ENCODE measurements around the gene TMEM100.

TMEM100 gene

DNA sequence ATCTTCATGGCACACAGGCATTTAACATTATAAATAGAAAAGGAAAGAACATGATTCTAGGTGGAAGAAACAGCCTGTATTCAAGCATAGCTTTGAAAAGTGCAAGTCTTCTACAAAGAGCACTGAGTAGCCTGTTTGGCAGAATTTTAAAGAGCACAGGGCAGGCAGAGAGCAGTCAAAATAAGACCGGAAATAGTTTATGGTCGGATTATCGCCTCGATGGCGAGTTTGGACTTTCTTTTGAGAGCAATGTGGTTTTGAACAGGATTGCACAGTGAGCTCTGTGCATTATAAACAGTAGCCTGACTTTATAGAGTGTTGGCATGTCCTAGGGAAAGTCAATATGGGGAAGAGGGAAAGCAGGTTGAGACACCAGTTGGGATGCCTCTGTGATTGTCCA, 6.2 kb upstream of the TMEM100 start:
- Histone ChIP-seq H3K4me3 (ENCODE audit: low read length) (no peak overlapping the region), H3K4me1 (ENCODE audit: control insufficient read depth, insufficient read depth, low read length) (peaks cover 68% of the 10 kb centered on the region), H3K27me3 (ENCODE audit: control insufficient read depth, insufficient read depth, low read length) (no peaks in the 10 kb centered on the region), H3K9me3 (replicated peaks; ENCODE audit: low read length) (no peaks in the 10 kb centered on the region), H3K4me2 (ENCODE audit: low read length) (peak overlapping the region; percentile 29), H3K9ac (ENCODE audit: low read depth, low read length) (no peak overlapping the region), H3K36me3 (ENCODE audit: insufficient read depth, low read length) (no peaks in the 10 kb centered on the region)

GRCh38 chr17:55728361-55728760, 5.7 kb upstream of the TMEM100 start:
- H3K27me3 ChIP-seq (ENCODE audit: control insufficient read depth, insufficient read depth, low read length), result no peaks in the 10 kb centered on the region
- no peak overlapping the region for H3K4me2 ChIP-seq (ENCODE audit: low read length)
- H3K36me3 ChIP-seq (ENCODE audit: insufficient read depth, low read length), result no peaks in the 10 kb centered on the region
- H3K4me3 ChIP-seq (ENCODE audit: low read length), result no peak overlapping the region
- peaks cover 69% of the 10 kb centered on the region for H3K4me1 ChIP-seq (ENCODE audit: control insufficient read depth, insufficient read depth, low read length)
- no peaks in the 10 kb centered on the region for H3K9me3 ChIP-seq (replicated peaks; ENCODE audit: low read length)
- H3K9ac ChIP-seq (ENCODE audit: low read depth, low read length), result no peak overlapping the region

GRCh38 chr17:55727920-55728319, 5.3 kb upstream of the TMEM100 start:
- H3K36me3 ChIP-seq (ENCODE audit: insufficient read depth, low read length), result no peaks in the 10 kb centered on the region
- H3K9me3 ChIP-seq (replicated peaks; ENCODE audit: low read length), result no peaks in the 10 kb centered on the region
- H3K4me2 ChIP-seq (ENCODE audit: low read length), result no peak overlapping the region
- H3K9ac ChIP-seq (ENCODE audit: low read depth, low read length), result peak overlapping the region; percentile 7
- no peaks in the 10 kb centered on the region for H3K27me3 ChIP-seq (ENCODE audit: control insufficient read depth, insufficient read depth, low read length)
- no peak overlapping the region for H3K4me3 ChIP-seq (ENCODE audit: low read length)
- peaks cover 71% of the 10 kb centered on the region for H3K4me1 ChIP-seq (ENCODE audit: control insufficient read depth, insufficient read depth, low read length)

GRCh38 chr17:55727275-55727674, 4.6 kb upstream of the TMEM100 start:
- Histone ChIP-seq H3K4me1 (ENCODE audit: control insufficient read depth, insufficient read depth, low read length) (peaks cover 71% of the 10 kb centered on the region), H3K36me3 (ENCODE audit: insufficient read depth, low read length) (no peaks in the 10 kb centered on the region), H3K4me3 (ENCODE audit: low read length) (no peak overlapping the region), H3K9ac (ENCODE audit: low read depth, low read length) (no peak overlapping the region), H3K27me3 (ENCODE audit: control insufficient read depth, insufficient read depth, low read length) (no peaks in the 10 kb centered on the region), H3K9me3 (replicated peaks; ENCODE audit: low read length) (no peaks in the 10 kb centered on the region), H3K4me2 (ENCODE audit: low read length) (no peak overlapping the region)

DNA sequence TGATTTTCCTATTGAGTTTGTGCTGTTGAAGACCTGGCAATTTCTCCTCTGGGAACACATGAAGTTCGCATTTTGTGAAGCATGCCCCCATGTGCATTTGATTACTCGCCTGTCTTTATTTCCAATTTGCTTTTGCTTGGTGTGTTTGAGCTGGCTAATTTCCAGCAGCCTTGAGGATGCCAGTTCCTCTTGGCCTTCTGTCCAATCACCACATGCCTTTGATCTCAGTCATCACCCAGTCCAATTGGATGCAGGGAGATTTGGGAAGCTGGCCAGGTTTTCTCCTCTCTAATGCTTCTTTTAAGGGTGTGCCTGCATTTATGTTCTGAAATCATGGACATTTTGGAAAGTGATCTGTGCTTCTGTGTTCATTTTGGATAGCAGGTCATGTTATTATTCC, 3.8 kb upstream of the TMEM100 start:
- H3K27me3 ChIP-seq (ENCODE audit: control insufficient read depth, insufficient read depth, low read length), result no peaks in the 10 kb centered on the region
- no peaks in the 10 kb centered on the region for H3K36me3 ChIP-seq (ENCODE audit: insufficient read depth, low read length)
- peak overlapping the region; percentile 23 for H3K4me3 ChIP-seq (ENCODE audit: low read length)
- H3K9ac ChIP-seq (ENCODE audit: low read depth, low read length), result no peak overlapping the region
- H3K4me1 ChIP-seq (ENCODE audit: control insufficient read depth, insufficient read depth, low read length), result peaks cover 68% of the 10 kb centered on the region
- H3K9me3 ChIP-seq (replicated peaks; ENCODE audit: low read length), result no peaks in the 10 kb centered on the region
- peak overlapping the region; percentile 54 for H3K4me2 ChIP-seq (ENCODE audit: low read length)

DNA sequence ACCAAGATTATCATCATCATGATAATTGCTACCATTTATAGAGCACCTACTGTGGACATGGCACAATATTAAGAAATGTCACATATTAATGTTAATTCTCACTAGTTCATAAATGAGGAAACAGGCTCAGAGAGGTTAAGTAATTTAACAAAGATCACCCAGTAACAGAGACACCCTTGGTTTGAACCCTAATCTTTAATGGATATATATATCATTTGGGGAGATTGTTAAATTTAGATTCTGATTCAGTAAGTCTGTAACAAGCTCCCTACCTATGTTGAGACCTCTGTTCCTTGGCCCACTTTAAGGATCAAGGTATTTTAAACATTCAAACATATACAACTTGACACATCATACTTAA, 804 bp upstream of the TMEM100 start:
- Histone ChIP-seq H3K9me3 (replicated peaks; ENCODE audit: low read length) (no peaks in the 10 kb centered on the region), H3K4me3 (ENCODE audit: low read length) (peak overlapping the region; percentile 62), H3K36me3 (ENCODE audit: insufficient read depth, low read length) (no peaks in the 10 kb centered on the region), H3K27me3 (ENCODE audit: control insufficient read depth, insufficient read depth, low read length) (no peaks in the 10 kb centered on the region), H3K9ac (ENCODE audit: low read depth, low read length) (peak overlapping the region; percentile 34), H3K4me2 (ENCODE audit: low read length) (peak overlapping the region; percentile 86), H3K4me1 (ENCODE audit: control insufficient read depth, insufficient read depth, low read length) (peaks cover 50% of the 10 kb centered on the region)

GRCh38 chr17:55722016-55722736, 488 bp downstream of the TMEM100 start:
- H3K4me3 ChIP-seq (ENCODE audit: low read length), result peak overlapping the region; percentile 62
- no peaks in the 10 kb centered on the region for H3K9me3 ChIP-seq (replicated peaks; ENCODE audit: low read length)
- H3K27me3 ChIP-seq (ENCODE audit: control insufficient read depth, insufficient read depth, low read length), result no peaks in the 10 kb centered on the region
- peaks cover 37% of the 10 kb centered on the region for H3K4me1 ChIP-seq (ENCODE audit: control insufficient read depth, insufficient read depth, low read length)
- H3K4me2 ChIP-seq (ENCODE audit: low read length), result peak overlapping the region; percentile 86
- no peaks in the 10 kb centered on the region for H3K36me3 ChIP-seq (ENCODE audit: insufficient read depth, low read length)
- H3K9ac ChIP-seq (ENCODE audit: low read depth, low read length), result peak overlapping the region; percentile 34

GRCh38 chr17:55720919-55721836, 1.5 kb downstream of the TMEM100 start:
- Histone ChIP-seq H3K4me3 (ENCODE audit: low read length) (no peak overlapping the region), H3K9me3 (replicated peaks; ENCODE audit: low read length) (no peaks in the 10 kb centered on the region)

GRCh38 chr17:55717898-55718735, 4.5 kb downstream of the TMEM100 start:
- H3K9ac ChIP-seq (ENCODE audit: low read depth, low read length), result no peak overlapping the region
- no peaks in the 10 kb centered on the region for H3K36me3 ChIP-seq (ENCODE audit: insufficient read depth, low read length)
- H3K4me3 ChIP-seq (ENCODE audit: low read length), result no peak overlapping the region
- no peaks in the 10 kb centered on the region for H3K27me3 ChIP-seq (ENCODE audit: control insufficient read depth, insufficient read depth, low read length)
- no peak overlapping the region for H3K4me2 ChIP-seq (ENCODE audit: low read length)
- H3K9me3 ChIP-seq (replicated peaks; ENCODE audit: low read length), result no peaks in the 10 kb centered on the region
- peaks cover 13% of the 10 kb centered on the region for H3K4me1 ChIP-seq (ENCODE audit: control insufficient read depth, insufficient read depth, low read length)

More at GRCh38 chr17:55720919-55721836, 1.5 kb downstream of the TMEM100 start:
- Histone ChIP-seq H3K36me3 (ENCODE audit: insufficient read depth, low read length) (no peaks in the 10 kb centered on the region), H3K9ac (ENCODE audit: low read depth, low read length) (no peak overlapping the region), H3K4me1 (ENCODE audit: control insufficient read depth, insufficient read depth, low read length) (peaks cover 27% of the 10 kb centered on the region), H3K27me3 (ENCODE audit: control insufficient read depth, insufficient read depth, low read length) (no peaks in the 10 kb centered on the region), H3K4me2 (ENCODE audit: low read length) (no peak overlapping the region)

GRCh38 chr17:55717432-55717831, 5.2 kb downstream of the TMEM100 start:
- Histone ChIP-seq H3K4me1 (ENCODE audit: control insufficient read depth, insufficient read depth, low read length) (peaks cover 7% of the 10 kb centered on the region), H3K36me3 (ENCODE audit: insufficient read depth, low read length) (no peaks in the 10 kb centered on the region), H3K27me3 (ENCODE audit: control insufficient read depth, insufficient read depth, low read length) (no peaks in the 10 kb centered on the region), H3K9ac (ENCODE audit: low read depth, low read length) (no peak overlapping the region), H3K4me3 (ENCODE audit: low read length) (no peak overlapping the region), H3K4me2 (ENCODE audit: low read length) (no peak overlapping the region), H3K9me3 (replicated peaks; ENCODE audit: low read length) (no peaks in the 10 kb centered on the region)

DNA sequence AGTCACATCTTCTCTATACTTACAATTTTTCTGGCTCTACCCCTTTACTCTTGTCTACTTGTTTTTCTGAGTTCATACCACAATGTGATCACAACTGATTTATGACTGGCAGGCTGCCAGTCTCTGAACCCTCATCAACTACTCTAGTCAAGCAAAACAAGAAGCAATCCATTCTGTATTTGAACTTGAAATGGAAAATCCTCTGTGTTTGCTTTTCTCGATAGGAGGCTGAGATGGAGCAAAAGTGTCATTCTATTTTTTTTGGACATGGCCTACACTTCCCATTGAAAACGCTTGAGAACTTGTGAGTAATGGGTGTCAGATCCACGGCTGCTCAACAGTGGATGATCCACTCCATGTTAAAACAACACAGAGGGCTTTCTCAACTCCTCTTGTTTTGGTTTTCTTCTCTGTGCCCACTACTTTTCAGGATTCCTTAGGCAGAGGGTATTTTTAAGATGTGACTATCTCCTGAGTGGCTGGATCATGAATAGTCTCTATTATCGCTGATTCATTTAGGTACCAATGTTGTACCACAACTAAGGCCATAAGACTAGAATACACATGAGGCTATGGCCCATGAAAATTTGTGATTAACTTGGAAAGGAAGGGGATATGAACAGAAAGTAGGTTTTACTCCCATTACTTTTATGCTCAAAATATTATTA, 11.7 kb downstream of the TMEM100 start:
- Histone ChIP-seq H3K4me2 (ENCODE audit: low read length) (no peak overlapping the region), H3K27me3 (ENCODE audit: control insufficient read depth, insufficient read depth, low read length) (peaks cover 8% of the 10 kb centered on the region), H3K9ac (ENCODE audit: low read depth, low read length) (no peak overlapping the region), H3K4me1 (ENCODE audit: control insufficient read depth, insufficient read depth, low read length) (no peaks in the 10 kb centered on the region), H3K4me3 (ENCODE audit: low read length) (no peak overlapping the region), H3K9me3 (replicated peaks; ENCODE audit: low read length) (no peaks in the 10 kb centered on the region), H3K36me3 (ENCODE audit: insufficient read depth, low read length) (no peaks in the 10 kb centered on the region)
